HuH-7.5 (cell line): ENCODE results near the gene ZNF593OS.

Source experiments
- DNase-seq: peaks from one replicate; pipeline ENCODE4 v3.0.0; 2011; ENCODE audit warnings: low spot score

The ZNF593OS gene

GRCh38 chr1:26171084-26172072 lies at the start of gene ZNF593OS:
TSS of gene ZNF593OS (minus strand) at chr1:26171832. CDS start at chr1:26171661, 171 bp downstream.
- no peak for DNase-seq

GRCh38 chr1:26221094-26221493 lies 49.5 kb upstream of the ZNF593OS start:
- no peak for DNase-seq

- no peak for DNase-seq
Observed at GRCh38 chr1:26220199-26220912, 48.7 kb upstream of the ZNF593OS start.

GRCh38 chr1:26218906-26219494 lies 47.4 kb upstream of the ZNF593OS start:
- DNase-seq = no peak

- no peak for DNase-seq
Observed at GRCh38 chr1:26215246-26215645, 43.6 kb upstream of the ZNF593OS start.

GRCh38 chr1:26213335-26213905 lies 41.8 kb upstream of the ZNF593OS start:
- DNase-seq = no peak

GRCh38 chr1:26212726-26213125 lies 41.1 kb upstream of the ZNF593OS start:
- DNase-seq = no peak

- DNase-seq = no peak
Observed at GRCh38 chr1:26210147-26210870, 38.7 kb upstream of the ZNF593OS start.

- DNase-seq = no peak
Observed at GRCh38 chr1:26203642-26204318, 32.1 kb upstream of the ZNF593OS start.

GRCh38 chr1:26200413-26200812 lies 28.8 kb upstream of the ZNF593OS start:
- no peak for DNase-seq

- DNase-seq = no peak
Observed at GRCh38 chr1:26197813-26198212, 26.2 kb upstream of the ZNF593OS start.

- DNase-seq = no peak
Observed at GRCh38 chr1:26197301-26197700, 25.7 kb upstream of the ZNF593OS start.

- no peak for DNase-seq
Observed at GRCh38 chr1:26195805-26196204, 24.2 kb upstream of the ZNF593OS start.

- DNase-seq = no peak
Observed at GRCh38 chr1:26191739-26192138, 20.1 kb upstream of the ZNF593OS start.

- DNase-seq = no peak
Observed at GRCh38 chr1:26190373-26190987, 18.8 kb upstream of the ZNF593OS start, which contains the start of gene CATSPER4. TSS of gene CATSPER4 (plus strand) at chr1:26190602. CDS start at chr1:26190628, 26 bp downstream.

- no peak for DNase-seq
Observed at GRCh38 chr1:26189751-26190275, 18.2 kb upstream of the ZNF593OS start.

GRCh38 chr1:26189331-26189730 lies 17.7 kb upstream of the ZNF593OS start:
- DNase-seq = no peak

GRCh38 chr1:26188477-26188876 lies 16.8 kb upstream of the ZNF593OS start:
- no peak for DNase-seq

GRCh38 chr1:26187882-26188281 lies 16.2 kb upstream of the ZNF593OS start:
- no peak for DNase-seq

- no peak for DNase-seq
Observed at GRCh38 chr1:26184883-26185282, 13.3 kb upstream of the ZNF593OS start.
